Activated CD4-positive, CD25-positive, alpha-beta regulatory T cell treated with anti-CD3 and anti-CD28 coated beads, Interleukin-2, amount 50 U/mL, for 72 hours (primary cell): ENCODE measurements around the gene FBXO22.
"Not testable (repeated sequence)": the region's sequence is repeated elsewhere in the genome, so short reads cannot be mapped to it uniquely, and the experiment has no call there.

Experiments
- DNase-seq: peaks from one replicate; pipeline ENCODE4 v3.0.0; 2021

The FBXO22 gene

GRCh38 chr15:75984706-75985105 is 81.0 kb downstream of the FBXO22 start:
- DNase-seq: not testable (repeated sequence)

- no peak for DNase-seq
These were observed 82.3 kb downstream of the FBXO22 start for GRCh38 chr15:75985971-75986370.

GRCh38 chr15:75989045-75989444 is 85.4 kb downstream of the FBXO22 start:
- no peak for DNase-seq

GRCh38 chr15:75989875-75990274 is 86.2 kb downstream of the FBXO22 start:
- DNase-seq: no peak
